ENCODE measurements around the gene ACOXL. TPM values are rescaled to one million over a fixed set of nuclear protein-coding genes. Genes with fewer than 3 reads are reported as not detected.

The ACOXL gene
- total and polyA plus RNA-seq, 9 of the 15 experiments (the other 6 are each of a cell fraction or from before 2014, with no cell fraction given) = 0.31 to 0.56 TPM; not detected in 7

DNA sequence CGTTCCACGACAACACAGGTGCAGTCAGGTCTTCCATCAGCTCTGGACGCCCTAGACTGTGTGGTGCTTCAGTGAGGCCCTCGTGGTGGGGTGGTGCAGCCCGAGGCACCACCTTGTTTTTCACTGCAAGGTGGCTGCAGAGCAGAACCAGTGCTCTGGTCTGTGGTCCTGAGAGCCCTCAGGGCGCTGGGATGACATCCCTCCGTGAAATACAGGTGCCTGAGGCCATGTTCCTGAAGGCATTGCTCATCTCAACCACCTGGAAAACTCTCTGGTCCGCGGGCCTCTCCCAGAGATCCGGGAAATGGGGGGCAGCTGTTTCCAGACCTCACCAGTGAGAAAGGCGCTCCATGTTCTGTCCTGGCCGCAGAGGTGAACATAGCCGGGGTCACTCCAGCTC lies 119.2 kb downstream of the ACOXL start:
- Histone ChIP-seq H2AFZ (ENCODE audit: low read depth, low read length) (no peak overlapping the region), H3K4me2 (ENCODE audit: insufficient read depth, low read length) (no peak overlapping the region), H3K36me3 (ENCODE audit: control insufficient read depth, insufficient read depth, low read length) (no peaks in the 10 kb centered on the region), H4K20me1 (replicated peaks; ENCODE audit: control insufficient read depth, insufficient read depth, low read length) (no peaks in the 10 kb centered on the region), H3K9me3 (replicated peaks; ENCODE audit: control insufficient read depth, insufficient read depth, low read depth, low read length) (no peaks in the 10 kb centered on the region), H3K9me1 (ENCODE audit: control insufficient read depth, insufficient read depth, low read length) (no peaks in the 10 kb centered on the region), H3K4me1 (replicated peaks in 1 of 2; ENCODE audit: control insufficient read depth in 2 of 2, insufficient read depth in 2 of 2, low read length in 2 of 2) (no peaks in the 10 kb centered on the region), H3K27me3 (ENCODE audit: control insufficient read depth in 2 of 2, insufficient read depth in 2 of 2, low read length in 2 of 2) (peaks cover 21 to 48% of the 10 kb centered on the region in 2 experiments), H3K4me3 (no peak overlapping the region), H3K79me2 (ENCODE audit: control insufficient read depth, insufficient read depth, low read length) (no peaks in the 10 kb centered on the region), H3K9ac (ENCODE audit: insufficient read depth in 1 of 2, low read depth in 2 of 2, low read length in 2 of 2) (no peak overlapping the region), H3K27ac (ENCODE audit: extremely low read depth, low read depth, low read length) (no peak overlapping the region)
- CTCF ChIA-PET (ENCODE audit: low intra/inter-chr PET ratio) = interaction anchor here (0.5 to 0.6 kb wide), 2 partner anchors 40 to 851 kb away, joined by 3 to 4 read pairs; no protein-coding TSS in a partner anchor
- WGBS (ENCODE audit: insufficient coverage, low coverage, missing lambda C conversion rate) = 1% methylated on average over 13 of the region's 13 CpGs
- ATAC-seq (no peak), FAIRE-seq (no peak), DNase-seq (ENCODE audit: extremely low read depth in 1 of 4, low spot score in 3 of 4) (no peak)
- POLR2A ChIA-PET = interaction anchor here (0.8 to 1.4 kb wide), 2 partner anchors 10 to 11 kb away, joined by 3 to 5 read pairs; no protein-coding TSS in a partner anchor
- BruUV-seq (replicated peaks) = no TSS peak
- intact Hi-C loops (cut with micrococcal nuclease) = no loop called here
- in situ Hi-C loops (cut with MboI) = no loop called here
- TF ChIP-seq RB1 (IDR thresholded peaks at IDR 0.05; ENCODE audit: low read depth) (no peak), FOXK2 (conservative IDR thresholded peaks at IDR 0.05 in 1 of 2, IDR thresholded peaks at IDR 0.05 in 1 of 2; ENCODE audit: low read depth in 2 of 2) (no peak), HMGN3 (IDR thresholded peaks at IDR 0.05; ENCODE audit: borderline replicate concordance, extremely low read depth, insufficient read length, low read depth, low read length) (no peak), SRF (CRISPR knock-in tag; IDR thresholded peaks at IDR 0.05) (no peak), ESRRB (CRISPR knock-in tag; IDR thresholded peaks at IDR 0.05; ENCODE audit: borderline replicate concordance) (no peak), BRCA1 (IDR thresholded peaks at IDR 0.05) (no peak), BRCA1 (CRISPR knock-in tag; IDR thresholded peaks at IDR 0.05) (no peak), E2F3 (CRISPR knock-in tag; IDR thresholded peaks at IDR 0.05) (no peak), IRF2 (CRISPR knock-in tag; IDR thresholded peaks at IDR 0.05) (no peak), NBN (IDR thresholded peaks at IDR 0.05; ENCODE audit: low read depth) (no peak), SNIP1 (IDR thresholded peaks at IDR 0.05; ENCODE audit: low read depth) (no peak), ETS2 (tag; IDR thresholded peaks at IDR 0.05; ENCODE audit: borderline replicate concordance, poor library complexity, severe bottlenecking) (no peak), NFRKB (IDR thresholded peaks at IDR 0.05; ENCODE audit: low read depth) (no peak), NR1H2 (CRISPR knock-in tag; IDR thresholded peaks at IDR 0.05) (no peak)
- TF ChIP-seq, protein P1, sequence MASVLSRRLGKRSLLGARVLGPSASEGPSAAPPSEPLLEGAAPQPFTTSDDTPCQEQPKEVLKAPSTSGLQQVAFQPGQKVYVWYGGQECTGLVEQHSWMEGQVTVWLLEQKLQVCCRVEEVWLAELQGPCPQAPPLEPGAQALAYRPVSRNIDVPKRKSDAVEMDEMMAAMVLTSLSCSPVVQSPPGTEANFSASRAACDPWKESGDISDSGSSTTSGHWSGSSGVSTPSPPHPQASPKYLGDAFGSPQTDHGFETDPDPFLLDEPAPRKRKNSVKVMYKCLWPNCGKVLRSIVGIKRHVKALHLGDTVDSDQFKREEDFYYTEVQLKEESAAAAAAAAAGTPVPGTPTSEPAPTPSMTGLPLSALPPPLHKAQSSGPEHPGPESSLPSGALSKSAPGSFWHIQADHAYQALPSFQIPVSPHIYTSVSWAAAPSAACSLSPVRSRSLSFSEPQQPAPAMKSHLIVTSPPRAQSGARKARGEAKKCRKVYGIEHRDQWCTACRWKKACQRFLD (CRISPR knock-in tag; IDR thresholded peaks at IDR 0.05) = no peak
- TF ChIP-seq, protein P2, sequence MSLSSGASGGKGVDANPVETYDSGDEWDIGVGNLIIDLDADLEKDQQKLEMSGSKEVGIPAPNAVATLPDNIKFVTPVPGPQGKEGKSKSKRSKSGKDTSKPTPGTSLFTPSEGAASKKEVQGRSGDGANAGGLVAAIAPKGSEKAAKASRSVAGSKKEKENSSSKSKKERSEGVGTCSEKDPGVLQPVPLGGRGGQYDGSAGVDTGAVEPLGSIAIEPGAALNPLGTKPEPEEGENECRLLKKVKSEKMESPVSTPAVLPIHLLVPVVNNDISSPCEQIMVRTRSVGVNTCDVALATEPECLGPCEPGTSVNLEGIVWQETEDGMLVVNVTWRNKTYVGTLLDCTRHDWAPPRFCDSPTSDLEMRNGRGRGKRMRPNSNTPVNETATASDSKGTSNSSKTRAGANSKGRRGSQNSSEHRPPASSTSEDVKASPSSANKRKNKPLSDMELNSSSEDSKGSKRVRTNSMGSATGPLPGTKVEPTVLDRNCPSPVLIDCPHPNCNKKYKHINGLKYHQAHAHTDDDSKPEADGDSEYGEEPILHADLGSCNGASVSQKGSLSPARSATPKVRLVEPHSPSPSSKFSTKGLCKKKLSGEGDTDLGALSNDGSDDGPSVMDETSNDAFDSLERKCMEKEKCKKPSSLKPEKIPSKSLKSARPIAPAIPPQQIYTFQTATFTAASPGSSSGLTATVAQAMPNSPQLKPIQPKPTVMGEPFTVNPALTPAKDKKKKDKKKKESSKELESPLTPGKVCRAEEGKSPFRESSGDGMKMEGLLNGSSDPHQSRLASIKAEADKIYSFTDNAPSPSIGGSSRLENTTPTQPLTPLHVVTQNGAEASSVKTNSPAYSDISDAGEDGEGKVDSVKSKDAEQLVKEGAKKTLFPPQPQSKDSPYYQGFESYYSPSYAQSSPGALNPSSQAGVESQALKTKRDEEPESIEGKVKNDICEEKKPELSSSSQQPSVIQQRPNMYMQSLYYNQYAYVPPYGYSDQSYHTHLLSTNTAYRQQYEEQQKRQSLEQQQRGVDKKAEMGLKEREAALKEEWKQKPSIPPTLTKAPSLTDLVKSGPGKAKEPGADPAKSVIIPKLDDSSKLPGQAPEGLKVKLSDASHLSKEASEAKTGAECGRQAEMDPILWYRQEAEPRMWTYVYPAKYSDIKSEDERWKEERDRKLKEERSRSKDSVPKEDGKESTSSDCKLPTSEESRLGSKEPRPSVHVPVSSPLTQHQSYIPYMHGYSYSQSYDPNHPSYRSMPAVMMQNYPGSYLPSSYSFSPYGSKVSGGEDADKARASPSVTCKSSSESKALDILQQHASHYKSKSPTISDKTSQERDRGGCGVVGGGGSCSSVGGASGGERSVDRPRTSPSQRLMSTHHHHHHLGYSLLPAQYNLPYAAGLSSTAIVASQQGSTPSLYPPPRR (CRISPR knock-in tag; IDR thresholded peaks at IDR 0.05; ENCODE audit: borderline replicate concordance) = no peak

Measured in K562 (cell line).